NCI-H2029 treated with DMSO at 0.1 percent for 48 hours (cell line): ENCODE results near the gene FBN1.

Source experiments
- DNase-seq: peaks from one replicate; lab custom pipeline; 2025; lab: John Stamatoyannopoulos, UW

The FBN1 gene

DNA sequence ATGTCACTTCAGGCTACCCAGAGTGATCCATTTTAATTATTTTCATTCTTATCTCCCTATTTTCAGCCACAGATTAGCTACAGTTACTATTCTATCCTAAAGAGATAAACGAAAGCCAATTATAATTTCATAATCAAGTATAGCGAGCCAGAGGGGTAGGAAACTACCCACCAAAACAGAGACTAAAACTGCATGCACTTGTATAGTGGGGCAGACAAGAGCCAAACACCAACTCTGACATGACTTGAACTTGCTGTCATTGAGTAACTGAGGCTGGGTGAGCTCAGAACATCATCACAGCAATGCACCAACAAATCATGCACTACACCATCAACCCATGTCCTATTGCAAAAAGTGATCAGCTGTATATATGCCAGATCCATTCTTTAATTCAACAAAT is 64.8 kb downstream of the FBN1 start:
- DNase-seq = no peak

DNA sequence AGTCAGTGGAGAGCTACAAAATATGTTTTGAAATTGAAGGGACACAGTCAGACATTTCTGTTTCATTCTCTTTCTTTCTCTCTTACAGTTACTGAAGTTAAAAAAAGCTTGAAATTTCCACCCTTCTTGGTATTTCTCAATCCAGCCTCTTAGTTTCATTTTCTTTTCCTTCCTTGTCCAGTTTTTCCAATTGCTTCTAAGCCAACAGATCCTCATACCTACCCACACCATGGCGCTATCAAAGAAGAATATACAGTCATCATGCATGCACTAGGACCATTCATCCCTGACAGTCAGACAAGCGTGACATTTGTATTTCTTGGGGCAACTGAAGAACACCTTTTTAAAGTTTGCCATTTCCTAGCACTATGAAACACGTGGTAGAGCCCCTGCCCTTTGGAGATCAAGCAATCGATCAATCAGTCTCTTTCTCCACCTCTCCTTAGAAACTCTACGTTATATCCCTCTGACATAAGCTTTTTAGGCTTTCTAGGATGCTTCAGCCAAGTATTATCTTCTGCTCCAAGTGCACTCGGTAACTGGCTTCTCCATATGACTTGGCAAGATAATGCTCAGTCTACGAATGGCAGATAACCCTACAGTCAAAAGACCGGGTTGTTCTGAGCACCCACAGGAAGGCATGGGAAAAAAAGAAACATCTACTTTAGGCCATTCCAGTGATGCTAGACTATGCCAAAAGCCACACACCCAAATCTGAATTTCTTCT is 65.4 kb downstream of the FBN1 start:
- DNase-seq = no peak

DNA sequence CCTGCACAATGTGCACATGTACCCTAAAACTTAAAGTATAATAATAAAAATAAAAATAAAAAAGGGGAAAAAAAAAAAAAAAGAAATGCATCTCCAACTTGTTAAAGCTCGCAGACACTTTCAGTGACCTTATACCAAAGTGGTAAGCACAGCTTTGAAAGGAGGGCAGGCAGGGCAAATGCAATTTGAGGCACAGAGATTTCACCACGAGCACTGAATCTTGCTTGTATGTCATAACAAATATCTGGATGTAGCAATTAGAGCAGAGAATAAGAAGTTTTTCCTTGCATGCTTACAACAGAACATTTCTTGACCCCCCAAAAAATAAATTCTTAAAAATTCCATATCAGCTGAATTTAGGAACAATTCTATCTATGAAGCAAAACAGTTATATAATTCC is 66.5 kb downstream of the FBN1 start:
- DNase-seq = no peak

GRCh38 chr15:48577469-48577868 is 68.0 kb downstream of the FBN1 start:
- DNase-seq = no peak

DNA sequence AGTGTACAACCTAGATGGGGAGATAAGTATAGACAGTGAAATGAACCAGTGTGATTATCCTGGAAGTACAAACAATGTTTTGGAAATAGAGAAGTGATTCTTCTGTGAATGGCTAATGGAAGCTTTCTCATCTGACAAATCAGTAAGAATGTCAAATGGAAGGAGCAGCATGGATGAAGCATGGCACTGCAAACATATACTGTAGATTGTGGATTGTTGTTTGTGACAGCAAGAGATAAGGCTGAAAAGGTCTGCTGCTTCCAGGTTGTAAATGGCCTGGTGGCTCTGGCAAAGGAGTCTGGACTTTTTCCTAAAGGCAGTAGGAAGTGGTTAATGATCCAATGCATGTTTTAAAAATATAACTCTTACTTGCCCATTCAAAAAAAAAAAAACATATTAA is 71.3 kb downstream of the FBN1 start:
- DNase-seq = no peak

DNA sequence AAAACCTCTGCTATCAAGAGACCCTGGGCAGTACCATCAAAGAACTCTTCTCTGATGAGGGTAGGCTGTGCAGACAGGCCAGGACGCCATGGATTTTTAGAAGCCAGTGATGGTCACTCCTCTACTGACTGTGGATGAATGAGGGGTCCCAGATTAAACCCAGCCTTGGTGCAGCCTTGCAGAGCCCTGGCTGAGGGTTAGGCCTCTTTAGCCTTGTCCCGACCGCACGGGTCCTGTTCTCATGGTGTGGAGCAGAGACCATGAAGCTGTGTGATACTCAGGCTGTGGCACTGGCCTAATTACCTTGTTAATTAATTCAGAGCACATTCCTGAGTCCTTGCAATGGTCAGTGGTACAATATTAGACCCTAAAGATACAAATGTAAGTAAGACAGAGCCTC is 71.7 kb downstream of the FBN1 start:
- DNase-seq = no peak

GRCh38 chr15:48572823-48573222 is 72.7 kb downstream of the FBN1 start:
- DNase-seq = no peak

DNA sequence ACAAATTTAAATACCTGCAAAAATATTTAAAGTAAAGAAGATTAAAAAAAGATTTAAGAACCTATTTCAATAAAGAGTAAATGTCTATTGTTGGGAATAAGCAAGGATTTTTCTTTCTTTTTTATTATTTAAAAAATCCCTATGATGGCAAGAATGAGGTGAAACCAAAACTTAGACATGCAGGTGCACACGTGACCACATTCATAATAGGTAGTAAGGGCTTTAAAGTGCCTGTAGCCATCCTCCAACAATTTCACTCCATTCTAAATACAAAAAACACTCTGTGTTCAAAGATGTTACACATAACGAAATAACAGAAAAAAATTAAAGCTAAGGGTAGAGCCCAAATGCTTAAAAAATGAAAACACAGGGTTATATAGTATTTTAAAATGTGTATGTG is 74.0 kb downstream of the FBN1 start:
- DNase-seq = no peak

DNA sequence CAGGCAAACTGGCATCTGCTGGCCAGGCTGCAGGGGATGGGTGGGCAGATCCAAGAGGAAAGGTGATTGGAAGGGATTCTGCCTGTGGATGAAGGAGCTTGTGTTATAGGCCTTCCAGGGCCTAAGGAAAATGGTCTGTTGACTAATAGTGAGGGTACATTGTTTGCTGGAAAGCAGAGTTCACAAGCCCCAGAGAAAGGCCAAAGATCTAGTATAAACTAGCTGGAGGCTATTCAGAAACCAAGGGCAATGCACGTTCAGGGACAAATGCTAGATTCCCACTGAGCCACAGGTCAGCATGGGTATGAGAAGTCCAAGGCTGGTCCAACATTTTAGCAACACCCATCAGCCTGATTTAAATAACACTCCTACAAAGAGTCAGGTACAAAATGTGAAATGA is 74.7 kb downstream of the FBN1 start:
- DNase-seq = no peak

DNA sequence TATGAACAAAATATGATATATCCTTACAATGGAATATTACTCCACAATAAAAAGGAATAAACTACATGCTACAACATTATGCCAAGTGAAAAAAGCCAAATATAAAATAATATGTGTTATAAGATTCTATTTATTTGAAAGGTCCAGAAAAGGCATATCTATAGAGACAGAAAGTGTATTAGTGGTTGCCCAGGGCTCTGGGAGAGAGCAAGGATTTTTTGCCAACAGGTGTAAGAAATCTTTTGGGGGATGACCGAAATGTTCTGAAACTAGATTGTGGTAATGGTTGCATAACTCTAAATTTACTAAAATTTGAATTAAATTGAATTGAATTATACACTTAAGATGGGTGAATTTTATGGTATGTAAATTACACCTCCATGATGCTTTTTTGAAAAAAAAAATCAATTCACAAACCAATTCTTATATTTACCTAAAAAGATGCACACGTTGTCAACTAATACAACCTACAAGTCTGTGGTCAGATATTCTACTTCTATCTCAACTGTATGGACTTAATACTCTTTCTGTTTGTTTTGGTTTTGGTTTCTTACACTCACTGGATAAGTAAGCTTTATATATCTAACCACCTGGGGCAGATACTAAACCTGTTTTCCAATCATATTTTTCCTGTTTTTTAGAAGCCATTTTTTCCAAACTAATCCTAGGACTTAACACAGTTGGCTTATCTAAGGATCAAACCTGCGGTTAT is 75.8 kb downstream of the FBN1 start:
- no peak for DNase-seq

DNA sequence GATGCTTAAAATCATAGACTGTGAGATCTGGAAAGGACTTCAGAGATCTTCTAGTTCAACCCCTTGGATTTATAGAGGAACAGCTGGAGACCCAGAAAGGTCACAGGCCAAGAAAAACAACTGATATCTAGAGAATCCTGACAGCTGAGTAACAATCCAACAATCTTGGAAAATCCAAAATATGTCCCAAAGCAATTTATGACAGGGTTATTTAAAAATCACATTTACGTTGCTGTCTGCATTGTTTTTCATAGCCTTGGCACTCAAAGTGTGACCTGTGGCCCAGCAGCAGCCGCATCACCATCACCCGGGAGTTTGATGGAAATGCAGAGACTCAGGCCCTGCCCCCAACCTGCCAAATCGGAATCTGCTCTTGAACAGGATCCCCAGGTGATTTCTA is 78.8 kb downstream of the FBN1 start:
- DNase-seq = no peak

- no peak for DNase-seq
These were observed 79.7 kb downstream of the FBN1 start for GRCh38 chr15:48565560-48566482.

DNA sequence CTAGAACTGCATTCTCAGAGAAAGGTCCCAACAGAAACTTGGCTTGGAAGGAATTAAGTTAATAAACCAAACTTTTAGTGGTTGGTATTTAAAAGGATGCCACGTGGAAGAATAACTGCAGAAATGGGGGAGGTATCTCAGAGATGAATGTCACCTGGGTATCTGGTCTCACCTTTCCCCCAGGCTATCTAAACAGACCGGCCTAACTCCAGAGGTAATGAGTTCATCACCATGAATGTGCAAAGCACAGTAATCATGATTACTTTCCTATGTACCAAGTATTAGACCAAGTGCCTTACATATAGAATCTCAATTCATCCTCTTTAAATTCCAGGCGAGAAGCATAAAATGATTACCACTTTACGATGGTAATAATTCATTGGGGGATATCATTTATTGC is 80.8 kb downstream of the FBN1 start:
- DNase-seq = no peak

- DNase-seq = no peak
These were observed 81.6 kb downstream of the FBN1 start for GRCh38 chr15:48563934-48564333.

- DNase-seq = no peak
These were observed 85.0 kb downstream of the FBN1 start for GRCh38 chr15:48560321-48561051.

GRCh38 chr15:48559285-48559684 is 86.2 kb downstream of the FBN1 start:
- no peak for DNase-seq

DNA sequence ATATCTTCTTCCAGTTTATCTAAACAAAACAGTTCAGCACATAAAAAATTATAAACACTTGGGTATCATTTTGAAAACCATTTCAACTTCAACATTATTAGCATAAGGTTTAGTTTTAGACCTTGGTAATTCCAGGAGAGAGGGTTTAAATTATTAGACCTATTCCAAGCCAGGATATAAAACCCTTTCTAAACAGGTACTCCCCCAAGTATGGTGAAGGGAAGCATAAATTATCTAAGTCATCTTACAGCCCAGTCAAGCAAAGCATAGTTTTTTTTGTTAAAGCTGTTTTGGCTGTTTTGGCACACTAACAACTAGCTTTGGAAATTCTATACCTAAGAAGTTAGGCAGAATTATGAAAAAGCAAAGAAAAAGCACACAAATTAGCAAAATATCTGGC is 87.3 kb downstream of the FBN1 start:
- DNase-seq = no peak

GRCh38 chr15:48557335-48557734 is 88.2 kb downstream of the FBN1 start:
- DNase-seq = no peak

DNA sequence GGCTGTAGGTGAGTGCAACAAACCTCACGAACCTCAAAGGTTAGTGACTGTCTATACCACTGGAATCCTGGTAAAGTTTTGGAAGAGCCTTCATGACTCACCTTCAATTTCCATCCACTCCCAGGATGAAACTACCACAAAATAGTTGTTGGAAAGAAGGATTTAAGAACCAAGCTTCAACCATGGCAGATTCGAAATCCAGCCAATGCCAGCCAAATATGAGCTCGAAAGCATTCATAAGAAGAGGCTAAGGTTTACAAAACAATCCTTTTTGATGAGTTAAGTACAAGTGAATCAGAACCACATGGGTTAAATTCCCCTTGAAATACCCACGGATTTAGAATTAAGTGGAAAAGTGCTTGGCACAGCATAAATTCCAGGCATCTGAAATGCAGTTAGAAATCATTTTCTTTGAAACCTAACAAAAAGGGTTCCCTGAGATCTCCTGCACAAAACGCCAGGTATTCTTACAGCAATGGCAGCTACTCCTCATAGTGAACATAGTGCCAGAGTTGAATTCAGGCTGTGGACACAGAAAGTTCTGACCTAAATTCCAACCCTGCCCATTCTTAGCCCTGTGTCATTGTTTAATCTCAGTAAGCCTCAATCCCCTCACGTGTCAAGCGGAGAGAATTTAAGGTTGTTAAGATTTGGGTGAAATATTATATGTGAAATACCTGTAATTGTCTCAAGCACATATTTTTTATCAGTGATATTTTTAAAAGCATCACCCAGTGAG is 89.2 kb downstream of the FBN1 start:
- no peak for DNase-seq

GRCh38 chr15:48555241-48555881 is 90.1 kb downstream of the FBN1 start:
- no peak for DNase-seq

DNA sequence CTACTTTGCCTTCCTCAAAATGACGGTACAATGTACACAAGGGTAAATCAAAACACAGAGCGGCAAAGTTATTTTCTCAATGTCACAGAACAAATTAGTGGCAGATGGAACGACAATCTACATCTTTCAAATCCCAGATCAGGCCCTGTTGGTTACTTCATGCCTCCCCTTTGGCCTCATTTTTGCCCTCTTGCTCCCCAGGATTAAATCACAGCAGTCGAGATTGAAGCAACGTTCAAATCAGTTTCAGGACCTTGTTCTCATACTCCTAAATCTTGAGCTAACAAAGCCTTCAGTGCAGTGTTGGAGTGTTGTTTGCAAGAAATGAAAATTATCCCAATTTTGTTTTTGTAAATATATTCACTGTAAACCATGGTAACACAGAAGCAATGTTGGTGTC is 91.4 kb downstream of the FBN1 start:
- DNase-seq = no peak
